Adrenal gland (tissue), 12 donors: Measurements from ENCODE around the gene OGDH. TPM values are rescaled to one million over a fixed set of nuclear protein-coding genes. Genes with fewer than 3 reads are reported as not detected.

Source experiments
- DNase-seq, 7 donors: peaks; one replicate each; pipeline ENCODE4 v3.0.0-alpha.2; 2019 to 2020
- H3K27ac ChIP-seq, 5 donors: fragments of 200-600 bp; sonication (generic) in 4 of 5; 1 replicate in 3 of 5; 2 replicates in 2 of 5; pipeline versions ENCODE4 v1.5.1 to v1.8.0; 2016 to 2020; ENCODE audit warnings: mild to moderate bottlenecking in 1 of 5
- H3K27me3 ChIP-seq: fragments of 200-600 bp; 2 replicates; pipeline ENCODE4 v1.8.0; 2021
- H3K36me3 ChIP-seq, 2 donors: fragments of 200-600 bp; replicated peaks in 1 of 2; 1 replicate in 1 of 2; 2 replicates in 1 of 2; pipeline versions ENCODE4 v1.5.1 to v1.8.0; 2018 to 2022
- H3K4me1 ChIP-seq, 2 donors: fragments of 200-600 bp; replicated peaks in 1 of 2; 1 replicate in 1 of 2; 2 replicates in 1 of 2; pipeline versions ENCODE4 v1.5.1 to v1.8.0; 2018 to 2021
- H3K4me3 ChIP-seq, 4 donors: fragments of 200-600 bp; sonication (generic) in 3 of 4; one replicate each; pipeline ENCODE4 v1.5.1; 2016 to 2018
- H3K9me3 ChIP-seq, 3 donors: fragments of 200-600 bp; sonication (generic) in 1 of 3; replicated peaks in 1 of 3; 1 replicate in 2 of 3; 2 replicates in 1 of 3; pipeline versions ENCODE4 v1.5.1 to v1.8.0; 2016 to 2021
- POLR2A ChIP-seq, 2 donors: fragments of 450-650 bp; IDR thresholded peaks; one replicate each; pipeline ENCODE4 v1.6.1; 2017; ENCODE audit warnings: antibody characterized with exemption in 2 of 2, mild to moderate bottlenecking in 2 of 2, moderate library complexity in 1 of 2
- WGBS, 4 donors: extraction: QIAGEN DNeasy Blood & Tissue Kit in 2 of 4; methylation state at CpG; one replicate each; pipeline versions ENCODE4 v1.1.5 to v1.1.7; 2013 to 2017; 5-methylcytosine and 5-hydroxymethylcytosine counted together
- intact Hi-C, 2 donors: fragments of 100-400 bp; cut with DNase I; formaldehyde crosslinking; loops; one replicate each; pipeline versions ENCODE4 v1.14.1 to v1.15.0; 2022 to 2023
- polyA plus RNA-seq, 3 donors: library from polyadenylated mRNA; stranded (reverse); fragments of 200-250 nt in 2 of 3; fragments of 350-450 nt in 1 of 3; fragmentation: Illumina TruSeq in 1 of 3; extraction: RNeasy Lipid Tissue Mini Kit (QIAGEN cat#74804) in 1 of 3; gene quantifications; one replicate each; pipeline ENCODE4 v1.2.3, GENCODE V29; 2013 to 2014
- total RNA-seq, 9 donors: library from RNA; depleted of rRNA in 4 of 9; stranded (reverse); fragments of >200 nt in 4 of 9; fragments of 120-200 nt in 1 of 9; fragmentation: NEBNext Ultra II Directional in 1 of 9; extraction: Animal tissue kit (Norgen Biotek cat#: 25700) in 1 of 9; gene quantifications; one replicate each; pipeline versions ENCODE4 v1.1.0 to v1.2.4, GENCODE V29; 2013 to 2023
- TF ChIP-seq, protein P1 (sequence below), 6 experiments: fragments of 450-650 bp in 4 of 6; fragments of 200-600 bp in 2 of 6; sonication (generic) in 1 of 6; IDR thresholded peaks; 1 replicate in 5 of 6; 2 replicates in 1 of 6; pipeline versions ENCODE4 v1.5.1 to v1.8.0; 2016 to 2021; ENCODE audit warnings: antibody characterized with exemption in 6 of 6, mild to moderate bottlenecking in 2 of 6, moderate library complexity in 1 of 6
- donor health status: healthy with polysubstance abuse.
- donor health status: Bipolar disorder and iron deficiency.
- donor health status: DM: yes; HTN: yes; CAD: no.
- donor health status: DM: no; HTN: no; CAD: no.
- donor health status: DM: no; HTN: no; CAD: no.
- donor health status: DM: yes; HTN: yes; CAD: no.

The OGDH gene
- total and polyA plus RNA-seq, 12 donors: 46.0 to 284 (median 144) TPM

DNA sequence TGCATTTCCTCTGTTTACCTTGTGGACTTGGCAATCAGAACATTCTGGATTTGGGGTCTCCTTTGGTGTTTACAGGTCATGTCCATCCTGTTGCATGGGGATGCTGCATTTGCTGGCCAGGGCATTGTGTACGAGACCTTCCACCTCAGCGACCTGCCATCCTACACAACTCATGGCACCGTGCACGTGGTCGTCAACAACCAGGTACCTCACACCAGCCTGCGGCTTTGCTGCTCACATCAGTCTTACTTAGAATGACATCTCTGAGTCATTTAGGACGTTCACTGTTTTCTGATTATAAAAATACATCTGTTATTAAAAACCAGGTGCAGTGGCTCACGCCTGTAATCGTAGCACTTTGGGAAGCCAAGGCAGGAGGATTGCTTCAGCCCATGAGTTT lies 75.2 kb downstream of the OGDH start:
- Histone ChIP-seq H3K27ac (peak overlapping the region in 2 of 5 donors; percentile 12 to 23), H3K4me3 (no peak overlapping the region), H3K9me3 (no peaks in the 10 kb centered on the region), H3K27me3 (no peaks in the 10 kb centered on the region), H3K4me1 (peaks cover 26 to 36% of the 10 kb centered on the region in 2 donors), H3K36me3 (peaks cover 0 to 27% of the 10 kb centered on the region in 2 donors)
- peak in 3 of 7 donors; percentile 10 to 50 (median 20) for DNase-seq
- 87 to 94% (median 92%) methylated on average over 9 of the region's 9 CpGs for WGBS, 4 donors
- intact Hi-C loops: no loop called here
- no peak for TF ChIP-seq POLR2A (IDR thresholded peaks at IDR 0.05)

DNA sequence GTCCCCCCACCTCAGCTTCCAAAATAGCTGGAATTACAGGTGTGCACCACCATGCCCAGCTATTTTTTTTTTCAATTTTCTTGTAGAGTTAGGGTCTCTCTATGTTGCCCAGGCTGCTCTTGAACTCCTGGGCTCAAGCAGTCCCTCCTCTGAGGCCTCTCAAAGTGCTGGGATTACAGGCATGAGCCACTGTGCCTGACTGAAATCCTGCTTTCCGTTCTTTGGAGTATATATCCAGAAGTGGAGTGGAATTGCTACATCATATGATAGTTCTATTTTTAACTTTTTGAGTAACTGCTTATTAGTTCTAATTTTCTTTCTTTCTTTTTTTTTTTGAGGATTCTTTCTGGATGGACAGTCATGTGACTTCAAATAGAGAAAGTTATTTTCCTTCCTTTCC lies 79.3 kb downstream of the OGDH start:
- intact Hi-C loops: no loop called here
- WGBS, 4 donors: 17 to 74% (median 47%) methylated on average over 1 of the region's 1 CpG
- Histone ChIP-seq H3K4me1 (peaks cover 0 to 13% of the 10 kb centered on the region in 2 donors), H3K27ac (peak overlapping the region in 2 of 5 donors; percentile 56 to 60), H3K27me3 (no peaks in the 10 kb centered on the region), H3K4me3 (no peak overlapping the region), H3K36me3 (peaks cover 0 to 23% of the 10 kb centered on the region in 2 donors), H3K9me3 (no peaks in the 10 kb centered on the region)
- TF ChIP-seq, protein P1, sequence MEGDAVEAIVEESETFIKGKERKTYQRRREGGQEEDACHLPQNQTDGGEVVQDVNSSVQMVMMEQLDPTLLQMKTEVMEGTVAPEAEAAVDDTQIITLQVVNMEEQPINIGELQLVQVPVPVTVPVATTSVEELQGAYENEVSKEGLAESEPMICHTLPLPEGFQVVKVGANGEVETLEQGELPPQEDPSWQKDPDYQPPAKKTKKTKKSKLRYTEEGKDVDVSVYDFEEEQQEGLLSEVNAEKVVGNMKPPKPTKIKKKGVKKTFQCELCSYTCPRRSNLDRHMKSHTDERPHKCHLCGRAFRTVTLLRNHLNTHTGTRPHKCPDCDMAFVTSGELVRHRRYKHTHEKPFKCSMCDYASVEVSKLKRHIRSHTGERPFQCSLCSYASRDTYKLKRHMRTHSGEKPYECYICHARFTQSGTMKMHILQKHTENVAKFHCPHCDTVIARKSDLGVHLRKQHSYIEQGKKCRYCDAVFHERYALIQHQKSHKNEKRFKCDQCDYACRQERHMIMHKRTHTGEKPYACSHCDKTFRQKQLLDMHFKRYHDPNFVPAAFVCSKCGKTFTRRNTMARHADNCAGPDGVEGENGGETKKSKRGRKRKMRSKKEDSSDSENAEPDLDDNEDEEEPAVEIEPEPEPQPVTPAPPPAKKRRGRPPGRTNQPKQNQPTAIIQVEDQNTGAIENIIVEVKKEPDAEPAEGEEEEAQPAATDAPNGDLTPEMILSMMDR (IDR thresholded peaks at IDR 0.05): no peak
- TF ChIP-seq POLR2A (IDR thresholded peaks at IDR 0.05): peak in 1 of 2 donors; percentile 46
- DNase-seq: no peak

DNA sequence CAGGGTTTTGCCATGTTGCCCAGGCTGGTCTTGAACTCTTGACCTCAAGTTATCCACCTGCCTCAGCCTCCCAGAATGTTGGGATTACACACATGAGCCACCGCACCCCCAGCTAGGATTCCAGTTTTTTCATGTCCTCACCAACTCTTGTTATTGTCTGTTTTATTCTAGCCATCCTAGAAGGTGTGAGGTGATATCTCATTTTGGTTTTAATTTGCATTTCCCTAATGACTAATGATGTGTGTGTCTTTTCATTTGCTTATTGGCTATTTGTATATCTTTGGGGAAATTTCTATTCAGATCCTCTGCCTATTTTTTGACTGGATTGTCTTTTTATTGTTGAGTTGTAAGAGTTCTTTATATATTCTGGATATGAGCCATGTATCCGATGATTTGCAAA lies 83.0 kb downstream of the OGDH start:
- 65 to 85% (median 75%) methylated on average over 2 of the region's 2 CpGs for WGBS, 4 donors
- no peaks in the 10 kb centered on the region for H3K27me3 ChIP-seq
- H3K27ac ChIP-seq: no peak overlapping the region
- TF ChIP-seq, protein P1 (IDR thresholded peaks at IDR 0.05): no peak
- H3K36me3 ChIP-seq: peaks cover 0 to 24% of the 10 kb centered on the region in 2 donors
- DNase-seq: no peak
- no peak overlapping the region for H3K4me3 ChIP-seq
- intact Hi-C loops: no loop called here
- H3K9me3 ChIP-seq: no peaks in the 10 kb centered on the region
- H3K4me1 ChIP-seq: peaks cover 0 to 13% of the 10 kb centered on the region in 2 donors

DNA sequence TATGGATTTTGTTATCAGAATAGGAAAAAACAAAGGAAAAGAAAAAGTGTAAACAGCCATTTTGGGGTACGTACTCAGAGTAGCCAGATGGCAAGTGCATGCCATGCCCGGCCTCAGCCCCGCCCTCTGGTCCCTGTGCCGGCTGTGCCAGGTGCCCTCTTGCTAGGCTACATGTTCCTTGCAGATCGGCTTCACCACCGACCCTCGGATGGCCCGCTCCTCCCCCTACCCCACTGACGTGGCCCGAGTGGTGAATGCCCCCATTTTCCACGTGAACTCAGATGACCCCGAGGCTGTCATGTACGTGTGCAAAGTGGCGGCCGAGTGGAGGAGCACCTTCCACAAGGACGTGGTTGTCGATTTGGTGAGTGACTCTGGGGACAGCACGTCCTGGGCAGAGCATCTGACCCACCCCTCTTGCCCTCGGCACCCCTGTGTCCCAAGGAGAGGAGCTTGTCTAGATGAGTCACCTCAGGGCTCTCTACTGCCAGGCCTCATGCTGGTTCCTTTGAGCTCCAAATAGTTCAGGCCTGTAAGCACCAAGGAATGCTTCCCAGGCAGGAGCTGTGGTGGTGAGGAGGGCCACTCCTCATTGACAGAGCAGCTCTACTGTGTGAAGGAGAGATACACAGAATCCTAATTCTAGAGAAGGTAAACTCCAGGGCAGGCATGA lies 87.3 kb downstream of the OGDH start:
- Histone ChIP-seq H3K9me3 (no peaks in the 10 kb centered on the region), H3K27ac (peak overlapping the region in 1 of 5 donors; percentile 29), H3K4me3 (no peak overlapping the region), H3K4me1 (no peaks in the 10 kb centered on the region), H3K27me3 (no peaks in the 10 kb centered on the region), H3K36me3 (peaks cover 0 to 60% of the 10 kb centered on the region in 2 donors)
- DNase-seq: peak in 5 of 7 donors; percentile 30 to 66 (median 44)
- WGBS, 4 donors: 78 to 93% (median 79%) methylated on average over 12 to 19 of the region's 19 CpGs
- intact Hi-C loops: no loop called here
- TF ChIP-seq POLR2A (IDR thresholded peaks at IDR 0.05): no peak
- TF ChIP-seq, protein P1 (IDR thresholded peaks at IDR 0.05): no peak

DNA sequence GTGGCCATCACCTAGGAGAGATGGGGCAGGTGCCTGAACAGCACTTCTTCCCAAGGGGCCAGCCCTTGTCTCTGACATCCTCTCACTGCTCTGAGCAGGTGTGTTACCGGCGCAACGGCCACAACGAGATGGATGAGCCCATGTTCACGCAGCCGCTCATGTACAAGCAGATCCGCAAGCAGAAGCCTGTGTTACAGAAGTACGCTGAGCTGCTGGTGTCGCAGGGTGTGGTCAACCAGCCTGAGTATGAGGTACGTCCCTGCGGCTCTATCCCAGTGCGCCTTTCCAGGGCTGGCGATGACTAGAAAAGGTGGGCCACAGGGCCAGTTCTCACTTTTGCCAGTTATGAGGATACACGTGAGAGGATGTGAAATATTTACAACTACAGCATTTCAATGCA lies 87.9 kb downstream of the OGDH start:
- Histone ChIP-seq H3K27me3 (no peaks in the 10 kb centered on the region), H3K4me3 (no peak overlapping the region), H3K4me1 (no peaks in the 10 kb centered on the region), H3K36me3 (peaks cover 0 to 64% of the 10 kb centered on the region in 2 donors), H3K9me3 (no peaks in the 10 kb centered on the region), H3K27ac (peak overlapping the region in 1 of 5 donors; percentile 29)
- TF ChIP-seq POLR2A (IDR thresholded peaks at IDR 0.05): no peak
- TF ChIP-seq, protein P1 (IDR thresholded peaks at IDR 0.05): no peak
- WGBS, 4 donors: 94 to 95% (median 95%) methylated on average over 4 to 14 of the region's 14 CpGs
- intact Hi-C loops: no loop called here
- DNase-seq: no peak
